HG03175 (cell line): ENCODE measurements around the gene SLC24A4.

Source experiments
- ATAC-seq: cut with Tn5 transposase; IDR thresholded peaks from one replicate; pipeline ENCODE4 v1.9.1; 2021; ENCODE audit warnings: mild to moderate bottlenecking, moderate library complexity; ENCODE audit not compliant: unreplicated experiment

The SLC24A4 gene, protein sequence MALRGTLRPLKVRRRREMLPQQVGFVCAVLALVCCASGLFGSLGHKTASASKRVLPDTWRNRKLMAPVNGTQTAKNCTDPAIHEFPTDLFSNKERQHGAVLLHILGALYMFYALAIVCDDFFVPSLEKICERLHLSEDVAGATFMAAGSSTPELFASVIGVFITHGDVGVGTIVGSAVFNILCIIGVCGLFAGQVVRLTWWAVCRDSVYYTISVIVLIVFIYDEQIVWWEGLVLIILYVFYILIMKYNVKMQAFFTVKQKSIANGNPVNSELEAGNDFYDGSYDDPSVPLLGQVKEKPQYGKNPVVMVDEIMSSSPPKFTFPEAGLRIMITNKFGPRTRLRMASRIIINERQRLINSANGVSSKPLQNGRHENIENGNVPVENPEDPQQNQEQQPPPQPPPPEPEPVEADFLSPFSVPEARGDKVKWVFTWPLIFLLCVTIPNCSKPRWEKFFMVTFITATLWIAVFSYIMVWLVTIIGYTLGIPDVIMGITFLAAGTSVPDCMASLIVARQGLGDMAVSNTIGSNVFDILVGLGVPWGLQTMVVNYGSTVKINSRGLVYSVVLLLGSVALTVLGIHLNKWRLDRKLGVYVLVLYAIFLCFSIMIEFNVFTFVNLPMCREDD

DNA sequence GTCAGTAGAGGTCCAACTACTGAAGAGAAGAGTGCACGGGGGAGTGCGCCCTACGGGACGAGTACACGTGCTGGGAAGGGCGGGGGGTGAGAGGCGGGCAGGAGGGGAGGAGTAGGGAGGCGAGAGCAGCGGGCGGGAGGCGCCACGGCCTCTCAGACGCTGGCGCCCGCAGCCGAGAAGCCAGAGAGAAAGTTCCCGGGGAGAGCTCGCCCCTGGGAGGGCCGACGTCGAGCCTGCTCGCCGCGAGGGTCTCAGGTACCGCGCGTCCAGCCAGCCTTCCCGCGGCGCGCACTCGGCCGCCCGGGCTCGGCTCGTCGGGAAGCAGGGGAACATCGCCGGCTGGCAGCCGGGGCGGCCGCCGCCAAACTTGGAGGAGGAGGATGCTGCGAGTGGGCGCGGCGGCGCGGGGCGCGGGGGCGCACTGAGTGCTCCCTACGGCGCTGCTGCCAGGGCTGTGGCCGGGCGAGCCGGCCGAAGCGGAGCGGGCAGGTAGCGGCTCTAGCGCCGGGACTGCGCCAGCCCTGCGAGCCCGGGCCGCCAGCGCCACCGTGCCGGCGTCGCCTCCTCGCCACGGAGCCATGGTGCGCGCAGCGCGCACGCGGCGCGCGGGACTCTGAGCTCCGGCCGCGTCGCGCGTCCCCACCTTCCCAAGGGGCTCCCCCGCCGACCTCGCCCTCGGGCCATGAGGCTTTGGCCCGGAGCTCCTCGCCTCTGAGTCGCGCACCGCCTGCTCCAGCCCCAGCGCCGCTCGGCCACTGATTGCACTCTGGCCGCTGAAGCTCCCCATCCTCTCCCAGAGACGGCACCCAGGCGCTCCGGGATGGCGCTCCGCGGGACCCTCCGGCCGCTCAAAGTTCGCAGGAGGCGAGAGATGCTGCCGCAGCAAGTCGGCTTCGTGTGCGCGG lies at the start of gene SLC24A4:
Gene SLC24A4 (plus strand): TSS at position 155 of the 905 bp plus-strand sequence. CDS start 666 bp downstream, at position 821.
- ATAC-seq: no peak

DNA sequence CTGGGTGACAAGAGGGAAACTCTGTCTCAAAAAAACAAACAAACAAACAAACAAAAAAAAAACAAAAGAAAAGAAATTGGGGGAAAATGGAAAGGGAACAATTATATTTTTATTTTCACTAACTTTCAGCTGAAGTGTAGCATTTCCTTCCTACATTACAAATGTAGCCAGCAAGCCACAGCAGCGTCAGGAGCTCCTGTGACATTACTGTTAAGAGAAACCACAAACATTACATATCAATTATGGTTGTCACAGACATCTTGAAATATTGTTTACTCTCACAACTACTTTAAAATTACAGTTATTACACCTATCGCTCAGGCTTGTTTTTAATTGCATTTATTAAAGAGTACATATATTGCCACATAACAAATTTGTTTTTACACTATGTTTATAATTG lies 49.8 kb upstream of the SLC24A4 start:
- ATAC-seq: no peak

DNA sequence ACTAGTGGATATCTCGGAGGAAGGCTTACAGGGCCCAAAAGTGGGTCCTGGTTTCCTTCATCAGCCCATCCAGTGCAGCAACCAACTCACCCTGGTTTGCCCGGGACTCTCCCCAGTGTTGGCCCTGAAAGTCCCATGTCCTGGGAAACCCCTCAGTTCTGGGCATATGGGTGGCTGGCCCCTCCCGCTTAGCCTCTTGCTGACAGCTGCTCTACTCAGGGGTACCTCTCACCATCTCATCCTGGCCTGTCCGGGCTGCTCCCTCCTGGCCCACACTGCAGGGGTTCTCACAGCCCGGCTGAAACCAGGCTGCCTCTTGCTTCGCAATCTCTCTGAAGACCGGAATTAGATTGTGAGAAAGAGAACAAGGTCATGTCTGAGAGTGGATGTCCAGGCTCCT lies 48.9 kb upstream of the SLC24A4 start:
- no peak for ATAC-seq

DNA sequence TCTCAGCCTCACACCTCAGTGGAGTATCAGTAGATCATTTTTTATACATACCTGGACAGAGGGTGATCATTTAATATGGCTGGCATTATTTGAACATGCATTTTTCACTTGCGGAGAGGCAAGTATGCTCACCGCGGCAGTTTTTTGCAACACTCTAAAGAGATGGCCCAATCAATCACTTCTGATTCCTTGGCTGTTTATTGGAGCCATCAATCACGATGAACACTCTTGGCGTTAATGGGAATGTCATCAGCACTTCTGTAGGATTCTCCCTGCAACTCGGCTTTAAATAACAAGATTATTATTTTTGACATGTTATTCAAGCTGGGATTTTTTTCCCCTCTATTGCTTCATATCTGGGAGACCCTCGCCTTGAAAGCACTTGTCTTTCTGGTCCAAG lies 46.9 kb upstream of the SLC24A4 start:
- no peak for ATAC-seq

DNA sequence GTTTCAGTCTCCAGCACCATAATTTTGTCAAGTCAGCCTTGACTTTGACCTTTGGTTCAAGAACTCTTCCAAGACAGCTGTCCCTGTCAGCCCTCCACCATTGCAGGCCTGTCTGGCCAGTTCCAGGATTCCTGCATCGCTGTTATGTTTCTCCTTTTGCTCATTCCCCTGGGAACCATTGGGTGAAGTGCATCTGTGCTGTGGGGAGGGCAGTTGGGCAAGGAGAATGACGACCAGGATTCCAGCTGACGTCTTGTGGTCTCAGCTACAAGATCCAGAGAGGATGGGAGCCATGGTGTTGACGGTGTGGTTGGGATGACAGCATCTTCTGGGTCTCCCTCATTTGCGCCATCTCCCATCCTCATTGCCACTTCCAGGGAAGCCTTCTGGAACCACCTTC lies 45.9 kb upstream of the SLC24A4 start:
- no peak for ATAC-seq

DNA sequence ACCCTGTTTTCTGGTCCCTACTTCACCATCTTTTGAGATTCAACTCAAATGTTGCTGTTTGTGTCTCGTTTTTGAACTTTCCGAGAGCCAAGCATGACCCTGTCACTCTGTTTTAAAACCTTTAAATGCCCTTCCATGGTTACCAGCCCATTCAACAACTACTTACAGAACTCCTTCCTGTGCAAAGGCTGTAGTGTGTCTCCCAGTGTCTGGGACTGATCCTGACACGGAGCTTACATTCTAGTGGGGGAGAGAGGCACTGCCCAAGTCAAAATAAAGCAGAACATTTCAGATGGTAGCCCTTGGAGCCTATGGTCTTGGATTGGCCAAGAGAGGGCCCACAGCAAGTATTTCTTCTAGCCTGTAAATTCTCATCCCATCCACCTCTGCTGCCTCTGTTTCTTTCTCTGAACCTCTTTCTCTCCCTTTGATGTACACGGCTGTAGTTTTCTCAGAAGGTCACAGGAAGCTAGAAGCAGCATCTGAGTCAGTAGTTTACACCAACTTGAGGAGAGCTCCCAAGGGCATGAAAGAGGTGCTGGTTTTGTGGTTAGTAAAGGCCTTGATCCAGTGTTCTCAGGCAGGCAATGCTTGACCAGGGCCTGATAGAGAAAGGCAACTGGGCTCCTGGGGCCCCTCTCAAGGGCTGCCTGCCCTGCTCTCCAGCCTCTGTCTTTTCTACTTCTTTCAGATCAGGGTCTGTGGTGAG lies 42.3 kb upstream of the SLC24A4 start:
- ATAC-seq: no peak

DNA sequence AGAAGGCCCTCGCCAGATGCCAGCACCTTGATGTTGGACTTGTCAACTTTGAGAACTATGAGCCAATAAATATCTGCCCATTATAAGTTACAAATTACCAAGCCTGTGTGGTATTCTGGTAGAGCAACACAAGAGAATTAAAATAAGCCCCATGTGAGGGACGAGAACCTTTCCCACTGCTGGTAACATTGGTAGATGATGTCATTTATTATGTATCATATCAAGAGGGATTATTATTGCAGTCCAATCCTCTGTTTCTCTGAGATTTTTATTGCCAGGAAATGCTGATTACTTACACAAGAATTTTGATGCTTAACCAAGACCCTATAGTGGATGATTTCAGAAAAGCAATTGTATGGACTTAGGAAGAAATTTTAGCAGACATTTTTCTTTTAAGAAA lies 40.3 kb upstream of the SLC24A4 start:
- ATAC-seq: no peak

DNA sequence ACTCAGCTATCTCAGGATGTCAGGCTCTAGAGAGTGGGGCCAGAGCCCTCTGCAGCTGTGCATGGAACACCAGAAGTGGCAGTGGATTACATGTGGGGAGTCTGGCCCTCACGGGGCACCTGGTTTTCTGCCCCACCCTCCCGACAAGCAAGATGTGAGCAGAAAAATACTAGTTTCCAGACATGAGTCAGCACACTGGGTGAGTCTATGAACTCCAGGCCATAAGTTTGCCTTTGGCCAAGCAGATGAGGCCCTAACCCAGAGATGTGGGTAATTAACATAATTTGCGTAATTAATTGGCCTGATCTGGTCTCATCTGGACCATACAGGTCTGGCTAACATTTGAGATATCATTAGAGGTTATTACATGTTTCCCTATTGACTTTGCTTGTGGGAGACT lies 37.7 kb upstream of the SLC24A4 start:
- ATAC-seq: no peak

DNA sequence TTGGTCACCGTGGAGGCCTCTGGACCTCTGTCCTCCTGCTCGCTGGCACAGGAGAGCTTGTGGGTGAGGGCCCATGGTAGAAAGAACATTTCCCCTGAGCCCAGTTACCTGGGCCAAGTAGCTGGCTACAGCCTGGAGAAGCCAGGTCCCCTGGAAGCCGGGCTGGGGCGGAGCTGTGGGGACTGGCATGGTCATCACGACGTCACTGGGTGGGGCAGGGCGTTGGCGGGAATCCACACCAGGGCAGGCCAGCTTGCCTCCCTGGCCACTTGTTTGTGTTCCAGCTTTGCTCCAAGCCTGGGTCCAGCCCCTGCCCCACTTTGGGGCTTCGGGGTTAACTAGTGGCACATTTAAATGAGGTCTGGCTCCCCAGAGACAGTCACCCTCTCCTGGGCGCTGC lies 35.0 kb upstream of the SLC24A4 start:
- ATAC-seq: no peak

DNA sequence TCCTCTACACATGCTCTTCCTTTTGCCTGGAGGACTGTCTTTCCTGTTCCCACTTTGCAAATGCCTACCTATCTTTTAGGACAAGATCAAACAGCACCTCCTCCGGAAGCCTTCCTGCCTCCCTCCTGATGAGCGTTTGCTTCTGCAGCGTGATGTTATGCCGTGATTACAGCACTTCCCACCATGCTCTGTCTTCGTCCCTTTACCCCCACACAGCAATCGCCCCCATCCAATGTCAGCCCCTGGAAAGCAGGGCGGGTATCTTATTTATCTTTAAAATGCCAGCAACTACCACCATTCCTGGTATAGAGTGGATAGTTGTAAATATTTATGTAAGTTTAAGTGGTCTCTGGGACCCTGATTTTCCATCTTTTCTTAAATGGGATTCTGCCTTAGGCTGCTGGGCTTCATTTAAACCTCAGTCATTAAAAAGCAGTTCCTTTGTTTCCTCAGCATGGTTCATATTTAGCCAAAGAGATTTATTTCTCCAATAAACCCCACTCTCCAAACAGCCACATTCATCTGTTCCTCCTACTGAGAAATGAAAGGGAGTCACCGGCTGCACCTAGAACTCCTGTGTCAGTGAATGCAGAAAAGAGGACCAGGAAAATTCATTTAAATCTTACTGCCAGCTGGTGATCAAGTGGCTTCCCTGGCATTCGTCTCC lies 33.8 kb upstream of the SLC24A4 start:
- no peak for ATAC-seq

DNA sequence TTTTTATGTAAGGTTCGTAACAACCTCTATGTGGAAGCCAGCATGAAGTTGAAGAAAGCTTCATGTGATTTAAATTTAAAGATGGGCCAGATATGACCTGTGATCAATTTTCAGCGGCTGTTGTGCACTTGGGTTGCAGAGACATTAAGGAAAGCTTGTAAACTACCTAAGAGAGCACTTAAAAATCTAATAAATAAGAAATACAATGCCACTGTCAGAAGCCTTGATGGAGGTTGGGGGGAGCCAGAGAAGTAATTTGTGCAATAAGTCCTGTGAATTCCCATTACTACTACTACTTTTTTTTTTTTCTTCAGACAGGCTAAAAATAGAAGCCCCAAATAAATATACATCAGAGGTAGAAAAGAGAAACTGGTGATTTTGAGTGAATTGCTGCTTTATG lies 30.3 kb upstream of the SLC24A4 start:
- ATAC-seq: no peak

DNA sequence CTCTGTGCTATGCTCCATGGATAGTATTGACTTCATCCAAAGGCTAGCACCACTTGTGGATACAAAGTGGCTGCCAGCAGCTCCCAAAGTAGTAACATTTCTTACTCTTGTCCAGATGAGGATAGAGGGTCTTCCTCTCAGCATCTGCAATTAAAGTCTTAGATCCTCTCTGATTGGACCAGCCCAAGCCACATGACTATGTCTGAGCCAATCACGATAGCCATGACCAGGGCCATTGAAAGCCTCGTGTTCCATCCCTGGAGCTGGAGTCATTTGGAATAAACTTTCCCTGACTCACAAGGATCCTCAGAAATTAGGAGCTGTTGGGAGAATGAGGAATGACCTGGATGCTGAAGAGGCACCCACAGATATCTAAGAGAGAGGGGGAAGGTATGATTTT lies 28.5 kb upstream of the SLC24A4 start:
- no peak for ATAC-seq

DNA sequence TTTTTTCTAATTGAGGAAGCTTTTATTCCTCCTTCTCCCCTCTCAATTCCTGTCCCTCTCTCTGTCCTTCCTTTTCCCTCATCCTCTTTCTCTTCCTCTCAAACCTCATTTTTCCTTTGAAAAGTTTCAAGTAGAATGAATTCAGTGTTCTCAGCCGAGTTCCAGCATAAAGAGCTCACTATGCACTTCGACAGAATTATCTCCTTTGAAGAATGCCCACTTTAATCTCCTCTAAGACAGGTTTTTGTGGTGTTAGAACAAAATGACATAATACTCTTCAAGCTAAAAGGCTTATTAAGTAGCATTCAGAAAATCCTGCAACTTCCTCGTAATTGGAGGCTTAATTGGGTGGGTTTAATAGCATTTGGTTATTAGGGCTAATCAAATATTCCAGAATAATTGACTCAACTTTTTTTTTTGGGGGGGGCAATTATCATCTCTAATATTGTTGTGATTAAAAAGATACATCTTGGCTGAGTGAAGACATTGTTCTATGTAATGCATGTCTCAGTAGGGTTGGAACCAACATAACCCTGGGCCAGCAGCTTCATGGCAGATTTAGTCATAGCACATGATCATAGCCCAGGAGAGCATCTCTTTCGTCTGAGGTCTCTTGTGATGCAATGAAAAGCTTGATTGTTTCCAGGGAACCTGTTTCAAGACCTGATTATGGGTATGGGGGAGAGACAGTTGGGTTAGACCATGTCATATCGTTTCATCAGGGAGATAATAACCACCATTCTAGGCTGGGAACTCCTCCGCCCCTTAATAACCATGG lies 25.0 kb upstream of the SLC24A4 start:
- no peak for ATAC-seq

DNA sequence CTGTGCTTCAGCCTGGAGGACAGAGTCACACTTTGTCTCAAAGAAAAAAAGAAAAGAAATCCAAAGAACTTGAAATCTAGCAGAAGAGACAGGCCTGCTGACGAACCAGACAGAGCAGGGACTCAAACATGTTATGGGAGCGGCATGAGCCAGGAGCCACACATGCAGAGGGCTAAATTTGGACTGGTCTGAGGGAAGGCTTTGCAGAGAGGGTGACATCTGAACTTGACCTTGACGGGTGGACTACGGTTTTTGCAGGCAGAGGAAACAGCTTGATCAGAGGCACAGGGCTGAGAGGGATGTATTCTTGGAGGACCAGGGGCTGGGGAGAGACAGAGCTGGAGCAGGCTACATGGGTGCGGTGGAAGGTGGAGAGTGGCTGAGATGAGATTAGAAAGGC lies 20.5 kb upstream of the SLC24A4 start:
- ATAC-seq: no peak

DNA sequence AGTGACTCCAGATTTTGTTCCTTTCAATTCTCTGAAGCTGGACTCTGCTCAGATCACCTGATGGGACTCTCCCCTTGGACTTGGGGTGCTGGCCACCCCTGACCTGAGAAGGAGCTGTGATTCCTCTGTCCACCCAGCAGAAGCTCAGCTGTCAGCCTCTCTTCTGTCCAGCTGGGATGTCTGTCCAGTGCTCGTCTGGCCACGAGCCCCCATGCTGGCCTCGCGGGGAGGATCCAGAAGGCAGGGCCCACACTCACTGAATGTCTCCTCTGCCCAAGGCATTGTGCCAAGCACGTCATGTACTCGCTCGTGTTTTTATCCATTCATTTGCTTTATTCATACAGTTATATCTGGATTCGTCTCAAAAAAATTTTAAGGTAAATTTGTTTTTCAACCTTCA lies 14.2 kb upstream of the SLC24A4 start:
- ATAC-seq: no peak

DNA sequence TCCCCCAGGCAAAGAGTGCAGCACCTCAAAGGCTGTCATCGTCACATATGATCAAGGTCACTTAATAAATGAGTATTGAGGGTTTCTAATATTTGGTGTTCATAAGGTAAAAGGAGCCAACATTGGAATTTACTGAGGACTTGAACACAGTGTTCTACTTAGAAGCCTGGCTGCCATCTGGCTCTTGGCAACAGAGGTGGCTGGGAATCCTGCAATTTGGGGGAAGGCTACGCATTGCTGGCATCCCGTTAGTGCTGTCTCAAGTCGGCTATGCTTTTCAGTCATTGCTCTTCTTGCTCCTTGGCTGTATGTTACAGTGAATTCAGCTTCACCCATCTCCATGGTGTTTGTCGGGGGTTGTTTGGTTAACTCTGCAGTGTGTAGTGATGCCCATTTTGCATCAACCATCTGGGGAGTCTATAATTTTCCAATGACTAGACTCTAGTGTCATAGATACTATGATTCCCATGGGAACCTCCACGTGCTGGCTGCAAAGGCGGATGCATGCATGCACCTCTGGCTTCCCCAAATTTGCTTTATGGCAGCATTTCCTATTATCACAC lies 12.9 kb upstream of the SLC24A4 start:
- ATAC-seq: no peak

DNA sequence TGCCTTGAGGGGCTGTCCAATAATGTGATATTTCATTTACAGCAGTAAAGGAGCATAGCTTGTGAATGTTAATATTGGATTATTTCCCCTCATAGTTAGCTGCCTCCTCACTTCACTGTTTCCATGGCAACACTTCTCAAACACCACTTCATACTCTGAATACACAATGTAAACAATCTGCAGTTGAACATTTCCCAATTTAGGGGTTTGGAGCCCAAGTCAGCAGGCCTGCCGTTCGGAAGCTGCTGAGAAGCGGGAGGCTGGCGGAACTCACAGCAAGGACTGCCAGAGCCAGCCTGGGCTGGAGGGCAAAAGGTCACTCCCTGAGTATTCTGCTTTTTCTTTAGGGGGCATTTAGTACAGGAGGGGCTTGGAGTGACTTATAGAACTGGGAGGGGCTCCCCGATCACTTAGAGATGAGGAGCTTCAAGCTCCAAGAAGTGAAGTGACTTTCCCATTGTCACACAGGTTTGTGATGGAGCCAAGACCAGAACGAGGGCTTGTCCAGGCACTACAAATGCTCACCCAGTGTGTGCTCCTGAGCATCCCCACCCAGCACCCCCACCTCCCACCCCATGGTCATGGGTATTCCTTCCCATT lies 12.1 kb upstream of the SLC24A4 start:
- ATAC-seq: no peak

DNA sequence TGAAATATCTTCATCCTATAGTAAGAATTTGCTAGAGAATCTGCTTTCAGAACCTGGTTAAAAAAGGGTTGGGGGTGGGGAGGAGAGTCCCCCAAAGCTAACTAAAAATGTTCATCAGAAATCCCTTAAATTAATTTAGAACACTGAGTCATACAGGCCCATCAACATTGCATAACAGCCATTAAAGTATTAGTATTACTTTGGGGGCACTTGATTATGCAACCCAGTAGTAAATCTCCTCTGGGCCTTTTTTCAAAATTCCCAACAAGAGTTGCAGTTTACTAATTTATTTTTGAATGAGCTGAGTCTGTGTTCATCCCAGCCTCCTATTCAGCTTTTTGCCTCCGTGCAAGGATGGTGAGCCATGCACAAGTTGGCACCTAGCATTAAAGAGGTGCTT lies 8.8 kb upstream of the SLC24A4 start:
- no peak for ATAC-seq
